Measurements from ENCODE around the gene ABHD10. TPM values are rescaled to one million over a fixed set of nuclear protein-coding genes. Genes with fewer than 3 reads are reported as not detected.
A peak's percentile ranks its signal among the peaks of the same experiment; 100 is the strongest.

ABHD10 gene
- polyA plus RNA-seq, 10 donors, result 21.3 to 26.5 (median 25.4) TPM

- DNase-seq, result no peak
Observed at GRCh38 chr3:111961461-111962164, 17.2 kb upstream of the ABHD10 start.

- DNase-seq, result no peak
Observed at GRCh38 chr3:111963424-111963823, 15.4 kb upstream of the ABHD10 start.

GRCh38 chr3:111965484-111965883, 13.3 kb upstream of the ABHD10 start:
- no peak for DNase-seq

- no peak for DNase-seq
Observed at GRCh38 chr3:111967068-111967467, 11.8 kb upstream of the ABHD10 start.

GRCh38 chr3:111967651-111968274, 11.1 kb upstream of the ABHD10 start:
- peak; percentile 68 to 88 (median 81) for DNase-seq

GRCh38 chr3:111968319-111969054, 10.3 kb upstream of the ABHD10 start:
- DNase-seq, result no peak

GRCh38 chr3:111970376-111970775, 8.4 kb upstream of the ABHD10 start:
- DNase-seq, result no peak

GRCh38 chr3:111971533-111972130, 7.2 kb upstream of the ABHD10 start:
- DNase-seq, result no peak

- no peak for DNase-seq
Observed at GRCh38 chr3:111972891-111973290, 5.9 kb upstream of the ABHD10 start.

- DNase-seq, result no peak
Observed at GRCh38 chr3:111975131-111975530, 3.7 kb upstream of the ABHD10 start.

GRCh38 chr3:111976254-111976653, 2.6 kb upstream of the ABHD10 start:
- DNase-seq, result no peak

GRCh38 chr3:111979434-111980038, 710 bp downstream of the ABHD10 start:
- DNase-seq, result no peak

GRCh38 chr3:111980716-111981456, 2.1 kb downstream of the ABHD10 start:
- DNase-seq, result no peak

GRCh38 chr3:111981457-111981763, 2.6 kb downstream of the ABHD10 start:
- no peak for DNase-seq

- DNase-seq, result no peak
Observed at GRCh38 chr3:111984636-111985298, 5.9 kb downstream of the ABHD10 start.

GRCh38 chr3:111986800-111987199, 8.0 kb downstream of the ABHD10 start:
- DNase-seq, result no peak

GRCh38 chr3:111989061-111989678, 10.3 kb downstream of the ABHD10 start:
- DNase-seq, result peak in 2 of 3 donors; percentile 44 to 55

- no peak for DNase-seq
Observed at GRCh38 chr3:111993038-111993437, 14.2 kb downstream of the ABHD10 start.

GRCh38 chr3:111998636-111999483, 20.0 kb downstream of the ABHD10 start, which contains the start of gene TAGLN3:
TAGLN3 (plus strand) TSS chr3:111998922; CDS start chr3:111999423, 501 bp downstream.
- peak in 2 of 3 donors; percentile 34 to 59 for DNase-seq
